Mesothelial cell of epicardium (in vitro differentiated cells): Measurements from ENCODE around the gene PARD3B. TPM values are rescaled to one million over a fixed set of nuclear protein-coding genes. Genes with fewer than 3 reads are reported as not detected.

ENCODE experiments used
- DNase-seq, 2 experiments: peaks; one replicate each; pipeline ENCODE4 v3.0.0; 2021; ENCODE audit warnings: low spot score in 2 of 2; ENCODE audit not compliant: unreplicated experiment in 2 of 2
- H3K27ac Mint-ChIP-seq: 2 replicates; pipeline ENCODE4 v1.8.0; 2021; ENCODE audit warnings: mixed read lengths
- H3K27me3 Mint-ChIP-seq: 2 replicates; pipeline ENCODE4 v1.8.0; 2021; ENCODE audit warnings: low read depth, mixed read lengths
- H3K36me3 Mint-ChIP-seq: 2 replicates; pipeline ENCODE4 v1.8.0; 2021; ENCODE audit warnings: mixed read lengths
- H3K4me1 Mint-ChIP-seq: 2 replicates; pipeline ENCODE4 v1.8.0; 2021; ENCODE audit warnings: mixed read lengths
- H3K4me3 Mint-ChIP-seq: 2 replicates; pipeline ENCODE4 v1.8.0; 2021; ENCODE audit warnings: mild to moderate bottlenecking, moderate library complexity, mixed read lengths
- H3K9me3 Mint-ChIP-seq: 2 replicates; pipeline ENCODE4 v1.8.0; 2021; ENCODE audit warnings: mixed read lengths
- CTCF ChIP-seq: fragments of 200-600 bp; sonication (generic); IDR thresholded peaks from one replicate; pipeline ENCODE4 v1.5.0; 2021; ENCODE audit warnings: antibody characterized with exemption; ENCODE audit not compliant: unreplicated experiment
- total RNA-seq: library from RNA; stranded (reverse); gene quantifications from 3 replicates; pipeline ENCODE4 v1.2.1, GENCODE V29; 2021

Gene PARD3B
- total RNA-seq, 1 donor from 2014 or later = 23.4 TPM

- H3K4me3 Mint-ChIP-seq = no peak overlapping the region
- no peak overlapping the region for H3K27ac Mint-ChIP-seq
- TF ChIP-seq CTCF = no peak
- H3K4me1 Mint-ChIP-seq = no peaks in the 10 kb centered on the region
- H3K9me3 Mint-ChIP-seq = peaks cover 8% of the 10 kb centered on the region
- H3K36me3 Mint-ChIP-seq = peaks cover 1% of the 10 kb centered on the region
- DNase-seq = no peak
- H3K27me3 Mint-ChIP-seq = no peaks in the 10 kb centered on the region
These were observed 282.7 kb downstream of the PARD3B start for GRCh38 chr2:204827701-204828590.

GRCh38 chr2:204834716-204835384 lies 289.6 kb downstream of the PARD3B start:
- Mint-ChIP-seq H3K4me1 (no peaks in the 10 kb centered on the region), H3K36me3 (peaks cover 1% of the 10 kb centered on the region), H3K4me3 (no peak overlapping the region), H3K27me3 (no peaks in the 10 kb centered on the region), H3K9me3 (peaks cover 5% of the 10 kb centered on the region), H3K27ac (no peak overlapping the region)
- no peak for DNase-seq
- no peak for TF ChIP-seq CTCF

- H3K4me3 Mint-ChIP-seq = no peak overlapping the region
These were observed 290.5 kb downstream of the PARD3B start for GRCh38 chr2:204835786-204836185.

GRCh38 chr2:204840504-204840903 lies 295.2 kb downstream of the PARD3B start:
- peaks cover 6% of the 10 kb centered on the region for H3K4me1 Mint-ChIP-seq

More at GRCh38 chr2:204835786-204836185, 290.5 kb downstream of the PARD3B start:
- no peak for TF ChIP-seq CTCF
- H3K4me1 Mint-ChIP-seq = no peaks in the 10 kb centered on the region
- H3K27me3 Mint-ChIP-seq = no peaks in the 10 kb centered on the region
- no peak overlapping the region for H3K27ac Mint-ChIP-seq
- H3K36me3 Mint-ChIP-seq = no peaks in the 10 kb centered on the region
- peaks cover 2% of the 10 kb centered on the region for H3K9me3 Mint-ChIP-seq
- no peak for DNase-seq

GRCh38 chr2:204842068-204842467 lies 296.8 kb downstream of the PARD3B start:
- H3K9me3 Mint-ChIP-seq = peaks cover 2% of the 10 kb centered on the region
- no peaks in the 10 kb centered on the region for H3K36me3 Mint-ChIP-seq
- no peak overlapping the region for H3K4me3 Mint-ChIP-seq
- peaks cover 6% of the 10 kb centered on the region for H3K4me1 Mint-ChIP-seq
- H3K27me3 Mint-ChIP-seq = no peaks in the 10 kb centered on the region
- no peak for TF ChIP-seq CTCF
- DNase-seq = no peak
- H3K27ac Mint-ChIP-seq = no peak overlapping the region

More at GRCh38 chr2:204840504-204840903, 295.2 kb downstream of the PARD3B start:
- H3K27me3 Mint-ChIP-seq = no peaks in the 10 kb centered on the region
- DNase-seq = no peak
- H3K36me3 Mint-ChIP-seq = no peaks in the 10 kb centered on the region
- H3K4me3 Mint-ChIP-seq = no peak overlapping the region
- TF ChIP-seq CTCF = no peak
- no peak overlapping the region for H3K27ac Mint-ChIP-seq
- peaks cover 2% of the 10 kb centered on the region for H3K9me3 Mint-ChIP-seq
